ENCODE measurements around the gene XYLT2. TPM values are rescaled to one million over a fixed set of nuclear protein-coding genes. Genes with fewer than 3 reads are reported as not detected.

XYLT2 gene
- total and polyA plus RNA-seq, 2 of the 13 experiments (the other 11 are each of a cell fraction or from before 2014, with no cell fraction given): 17.0 to 22.1 TPM

GRCh38 chr17:50345432-50346312 is at the start of gene XYLT2 (continued):
- TF ChIP-seq ZNF577 (CRISPR knock-in tag; IDR thresholded peaks at IDR 0.05; ENCODE audit: borderline replicate concordance, low read depth) (no peak), REXO4 (CRISPR knock-in tag; IDR thresholded peaks at IDR 0.05; ENCODE audit: borderline replicate concordance) (no peak), SIN3B (IDR thresholded peaks at IDR 0.05; ENCODE audit: low read length) (no peak), ZNF30 (CRISPR knock-in tag; IDR thresholded peaks at IDR 0.05) (0 out of 2 replicates have a peak, but pooled peaks have one; percentile 23), HES4 (CRISPR knock-in tag; IDR thresholded peaks at IDR 0.05; ENCODE audit: borderline replicate concordance) (peak; percentile 91), NR2F1 (CRISPR knock-in tag; IDR thresholded peaks at IDR 0.05) (no peak), NR3C1 (CRISPR knock-in tag; IDR thresholded peaks at IDR 0.05) (no peak), ZNF552 (CRISPR knock-in tag; IDR thresholded peaks at IDR 0.05; ENCODE audit: borderline replicate concordance) (0 out of 2 replicates have a peak, but pooled peaks have one; percentile 69), ZNF672 (CRISPR knock-in tag; IDR thresholded peaks at IDR 0.05) (peak; percentile 89; the same call in 1 of the 2 replicates), HOMEZ (CRISPR knock-in tag; IDR thresholded peaks at IDR 0.05; ENCODE audit: low read depth) (no peak), SRF (IDR thresholded peaks at IDR 0.05; ENCODE audit: low read depth, low read length) (no peak), ZNF609 (CRISPR knock-in tag; IDR thresholded peaks at IDR 0.05; ENCODE audit: borderline replicate concordance) (0 out of 2 replicates have a peak, but pooled peaks have one; percentile 39), CSRNP1 (CRISPR knock-in tag; IDR thresholded peaks at IDR 0.05) (no peak), SKIL (CRISPR knock-in tag; IDR thresholded peaks at IDR 0.05; ENCODE audit: borderline replicate concordance) (no peak), ZMAT5 (CRISPR knock-in tag; IDR thresholded peaks at IDR 0.05; ENCODE audit: borderline replicate concordance, low read depth) (no peak)

All from HepG2 (cell line).